Glomerular visceral epithelial cell (primary cell): Measurements from ENCODE around the gene JAZF1.

ENCODE experiments used
- DNase-seq: peaks from one replicate; pipeline ENCODE4 v3.0.0-alpha.2; 2016; ENCODE audit errors: extremely low spot score

Gene JAZF1

GRCh38 chr7:28008911-28009310 is 171.7 kb downstream of the JAZF1 start:
- no peak for DNase-seq

DNA sequence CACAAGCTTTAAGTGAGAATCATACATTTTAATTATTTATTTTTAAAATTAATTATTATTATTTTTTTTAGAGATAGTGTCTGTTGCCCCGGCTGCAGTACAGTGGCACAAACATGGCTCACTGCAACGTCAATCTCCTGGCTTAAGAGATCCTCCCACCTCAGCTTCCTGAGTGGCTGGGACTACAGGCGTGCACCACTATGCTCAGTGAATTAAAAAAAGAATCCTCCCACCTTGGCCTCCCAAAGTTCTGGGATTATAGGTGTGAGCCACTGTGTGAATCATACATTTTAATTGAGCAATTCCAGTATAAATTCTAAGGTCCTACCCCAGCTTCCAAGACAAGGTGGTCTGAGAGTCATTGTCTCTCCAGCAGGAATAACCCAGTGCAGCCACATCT is 172.4 kb downstream of the JAZF1 start:
- DNase-seq: no peak

GRCh38 chr7:28006491-28006890 is 174.1 kb downstream of the JAZF1 start:
- DNase-seq: no peak

GRCh38 chr7:28005847-28006231 is 174.8 kb downstream of the JAZF1 start:
- no peak for DNase-seq

GRCh38 chr7:28005075-28005846 is 175.3 kb downstream of the JAZF1 start:
- DNase-seq: no peak

DNA sequence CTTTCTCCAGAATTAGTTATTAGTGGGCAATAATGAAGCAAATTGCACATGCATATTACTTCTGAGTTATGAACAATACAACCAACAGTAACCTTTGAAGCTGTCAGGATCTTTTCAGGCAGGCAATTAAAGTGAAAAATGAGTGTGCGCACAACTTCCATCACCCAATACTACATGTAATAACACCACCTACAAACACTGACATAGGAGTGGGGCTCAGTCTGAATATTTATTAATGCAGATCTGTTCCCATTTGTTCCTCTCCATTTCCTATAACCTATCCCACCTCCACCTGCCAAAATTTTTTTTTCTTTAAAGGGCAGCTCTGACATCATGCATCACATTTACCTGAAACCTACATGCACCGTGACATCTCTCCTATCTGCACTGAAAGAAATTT is 177.2 kb downstream of the JAZF1 start:
- no peak for DNase-seq

GRCh38 chr7:28002638-28003037 is 178.0 kb downstream of the JAZF1 start:
- DNase-seq: peak; percentile 17

- DNase-seq: no peak
Observed at GRCh38 chr7:28001896-28002295, 178.7 kb downstream of the JAZF1 start.

GRCh38 chr7:27999829-28000228 is 180.8 kb downstream of the JAZF1 start:
- no peak for DNase-seq

- DNase-seq: no peak
Observed at GRCh38 chr7:27998382-27998781, 182.2 kb downstream of the JAZF1 start.

GRCh38 chr7:27997188-27997707 is 183.3 kb downstream of the JAZF1 start:
- DNase-seq: no peak

DNA sequence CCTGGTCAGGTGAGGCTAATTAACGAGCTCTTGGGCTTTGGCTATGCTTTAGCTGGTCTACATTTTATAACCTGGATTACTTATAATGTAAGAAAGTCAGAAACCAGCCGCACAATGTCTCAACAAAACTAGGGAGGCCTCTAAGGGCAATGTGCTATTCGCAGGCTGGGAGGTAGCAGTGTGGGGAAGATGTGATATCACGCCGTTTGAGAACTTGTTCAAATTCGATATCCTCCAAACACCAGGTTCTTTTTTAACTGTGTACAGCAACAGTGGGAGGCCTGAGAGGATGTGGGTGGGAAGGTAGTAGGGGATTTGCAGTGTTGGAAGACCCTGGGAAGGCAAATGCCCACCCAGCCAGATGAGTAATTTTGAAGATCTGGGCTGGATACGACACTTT is 184.5 kb downstream of the JAZF1 start:
- no peak for DNase-seq

GRCh38 chr7:27995228-27995627 is 185.4 kb downstream of the JAZF1 start:
- no peak for DNase-seq

- peak; percentile 29 for DNase-seq
Observed at GRCh38 chr7:27994639-27995038, 186.0 kb downstream of the JAZF1 start.

GRCh38 chr7:27992755-27993493 is 187.7 kb downstream of the JAZF1 start:
- DNase-seq: no peak

DNA sequence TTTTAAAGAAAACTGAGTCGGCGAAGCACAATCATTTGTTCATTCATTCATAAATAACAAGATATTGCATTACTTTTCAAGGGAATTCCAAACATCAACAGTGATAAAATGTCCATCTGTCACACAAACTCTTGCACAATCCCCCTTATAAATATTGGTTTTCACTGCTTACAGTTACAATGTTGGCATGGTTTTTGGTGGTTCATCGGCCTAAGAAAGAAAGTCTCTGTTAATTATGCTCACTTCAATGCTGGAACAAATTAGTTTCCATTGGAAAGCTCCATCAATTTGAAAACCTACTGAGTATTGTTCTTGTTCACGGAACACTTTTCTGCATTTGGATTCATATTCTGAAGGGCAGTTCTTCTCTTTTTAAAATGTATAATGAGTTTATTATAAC is 188.5 kb downstream of the JAZF1 start:
- no peak for DNase-seq

GRCh38 chr7:27991006-27991528 is 189.5 kb downstream of the JAZF1 start:
- DNase-seq: no peak

- DNase-seq: no peak
Observed at GRCh38 chr7:27976531-27976930, 204.1 kb downstream of the JAZF1 start.

DNA sequence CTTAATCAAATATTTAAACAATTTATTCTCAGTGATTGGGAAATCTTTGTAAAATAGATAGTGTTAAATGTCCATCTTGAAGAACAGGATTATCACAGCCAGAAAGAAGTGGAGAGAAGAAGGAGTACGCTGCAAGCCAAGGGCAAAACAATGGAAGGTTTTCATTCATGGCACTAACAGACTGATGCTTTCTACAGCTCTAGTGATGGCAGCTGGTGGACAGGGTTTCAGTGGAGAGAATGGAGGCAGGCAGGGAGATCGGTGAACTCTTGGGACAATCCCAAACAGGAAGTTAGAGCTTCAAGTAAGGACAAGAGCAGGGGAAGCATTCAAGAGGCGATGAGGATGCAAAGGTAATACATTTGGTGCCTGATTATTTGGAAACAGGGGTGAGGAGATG is 207.0 kb downstream of the JAZF1 start:
- no peak for DNase-seq

DNA sequence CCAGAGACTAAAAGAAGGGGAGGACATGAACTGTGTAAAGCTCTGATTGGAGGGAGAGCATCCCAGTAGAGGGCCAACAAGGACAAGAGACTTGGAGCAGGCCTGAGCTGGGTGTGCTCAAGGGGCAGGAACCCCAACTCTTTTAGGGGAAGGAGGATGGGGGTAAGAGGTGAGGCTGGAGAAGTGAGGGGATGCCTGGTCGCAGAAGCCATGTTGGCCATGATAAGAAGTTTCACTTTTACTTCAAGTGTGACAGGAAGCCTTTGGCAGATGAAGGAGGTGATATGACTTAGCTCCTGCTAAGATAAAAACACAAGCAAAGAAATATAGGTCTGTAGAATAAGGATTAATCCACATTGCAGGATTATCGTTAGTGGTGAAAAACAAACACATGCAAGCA is 208.3 kb downstream of the JAZF1 start:
- DNase-seq: no peak

GRCh38 chr7:27971171-27971812 is 209.3 kb downstream of the JAZF1 start:
- DNase-seq: no peak

GRCh38 chr7:27970350-27970749 is 210.2 kb downstream of the JAZF1 start:
- no peak for DNase-seq
